Measurements from ENCODE around the gene JAZF1. TPM values are rescaled to one million over a fixed set of nuclear protein-coding genes. Genes with fewer than 3 reads are reported as not detected.

JAZF1 gene
- total RNA-seq, 2 donors from 2014 or later: 4.0 to 4.9 TPM

- Histone ChIP-seq H3K4me3 (no peak overlapping the region), H3K9me3 (no peaks in the 10 kb centered on the region), H3K27ac (no peak overlapping the region), H3K4me1 (peaks cover 3% of the 10 kb centered on the region), H3K36me3 (replicated peaks in 1 of 2; ENCODE audit: insufficient read depth in 1 of 2, low read depth in 2 of 2) (no peaks in the 10 kb centered on the region), H3K27me3 (no peaks in the 10 kb centered on the region)
- TF ChIP-seq CTCF (IDR thresholded peaks at IDR 0.05) (no peak), POLR2A (IDR thresholded peaks at IDR 0.05) (no peak)
- no peak for DNase-seq
- intact Hi-C loops (cut with DNase I): loop anchor here (10.0 kb wide), 1 partner anchor 830 kb away; no protein-coding TSS in a partner anchor
- 86 to 95% methylated on average over 2 of the region's 2 CpGs for WGBS, 2 donors
- no peak for ATAC-seq
Measured at GRCh38 chr7:28024786-28025334, 155.7 kb downstream of the JAZF1 start.

- H3K9me3 ChIP-seq: no peaks in the 10 kb centered on the region
- no peaks in the 10 kb centered on the region for H3K36me3 ChIP-seq (replicated peaks in 1 of 2; ENCODE audit: insufficient read depth in 1 of 2, low read depth in 2 of 2)
- TF ChIP-seq CTCF (IDR thresholded peaks at IDR 0.05) (peak; percentile 65 to 95 (median 88)), POLR2A (IDR thresholded peaks at IDR 0.05) (no peak)
- no peaks in the 10 kb centered on the region for H3K27me3 ChIP-seq
- intact Hi-C loops (cut with DNase I): loop anchor here (10.0 kb wide), 1 partner anchor 826 kb away; no protein-coding TSS in a partner anchor
- 11 to 15% methylated on average over 12 of the region's 12 CpGs for WGBS, 2 donors
- H3K4me3 ChIP-seq: no peak overlapping the region
- H3K4me1 ChIP-seq: peaks cover 3% of the 10 kb centered on the region
- no peak overlapping the region for H3K27ac ChIP-seq
- ATAC-seq (peak; percentile 85), DNase-seq (peak; percentile 55 to 76 (median 64))
Measured at GRCh38 chr7:28020302-28020940, 160.2 kb downstream of the JAZF1 start.

GRCh38 chr7:28018856-28019465, 161.6 kb downstream of the JAZF1 start:
- WGBS, 2 donors: 83 to 85% methylated on average over 8 of the region's 8 CpGs
- ATAC-seq (no peak), DNase-seq (no peak)
- TF ChIP-seq POLR2A (IDR thresholded peaks at IDR 0.05) (no peak), CTCF (IDR thresholded peaks at IDR 0.05) (no peak)
- Histone ChIP-seq H3K27ac (no peak overlapping the region), H3K27me3 (no peaks in the 10 kb centered on the region), H3K4me3 (no peak overlapping the region), H3K4me1 (peaks cover 3% of the 10 kb centered on the region), H3K36me3 (replicated peaks in 1 of 2; ENCODE audit: insufficient read depth in 1 of 2, low read depth in 2 of 2) (no peaks in the 10 kb centered on the region), H3K9me3 (no peaks in the 10 kb centered on the region)
- intact Hi-C loops (cut with DNase I): no loop called here

GRCh38 chr7:28018446-28018845, 162.1 kb downstream of the JAZF1 start:
- WGBS, 2 donors: 87 to 88% methylated on average over 5 of the region's 5 CpGs
- H3K27me3 ChIP-seq: no peaks in the 10 kb centered on the region
- no peak for DNase-seq
- no peak for TF ChIP-seq CTCF (IDR thresholded peaks at IDR 0.05)
- no peak for TF ChIP-seq POLR2A (IDR thresholded peaks at IDR 0.05)
- H3K36me3 ChIP-seq (replicated peaks in 1 of 2; ENCODE audit: insufficient read depth in 1 of 2, low read depth in 2 of 2): no peaks in the 10 kb centered on the region
- H3K4me1 ChIP-seq: peaks cover 3% of the 10 kb centered on the region
- intact Hi-C loops (cut with DNase I): no loop called here
- ATAC-seq: no peak
- H3K4me3 ChIP-seq: no peak overlapping the region
- H3K9me3 ChIP-seq: no peaks in the 10 kb centered on the region
- no peak overlapping the region for H3K27ac ChIP-seq
